ENCODE data around the gene IPO11.

IPO11 gene

GRCh38 chr5:62576570-62577170, 164.1 kb downstream of the IPO11 start:
- 93 to 95% methylated on average over 3 to 4 of the region's 4 CpGs for WGBS, 2 experiments
- no peaks in the 10 kb centered on the region for H3K9me3 ChIP-seq (ENCODE audit: control insufficient read depth, low read length)
- H3K4me1 ChIP-seq (ENCODE audit: control insufficient read depth, insufficient read depth, low read length) = no peaks in the 10 kb centered on the region
- no peak overlapping the region for H3K4me3 ChIP-seq (ENCODE audit: insufficient read depth, low read depth, low read length)
- H3K27me3 ChIP-seq (ENCODE audit: control insufficient read depth, insufficient read depth, low read length, poor library complexity, severe bottlenecking) = no peaks in the 10 kb centered on the region
- H3K36me3 ChIP-seq (ENCODE audit: control insufficient read depth, insufficient read depth, low read length) = no peaks in the 10 kb centered on the region
- H3K27ac ChIP-seq (ENCODE audit: insufficient read depth, low read depth, low read length, poor library complexity, severe bottlenecking) = no peak overlapping the region

DNA sequence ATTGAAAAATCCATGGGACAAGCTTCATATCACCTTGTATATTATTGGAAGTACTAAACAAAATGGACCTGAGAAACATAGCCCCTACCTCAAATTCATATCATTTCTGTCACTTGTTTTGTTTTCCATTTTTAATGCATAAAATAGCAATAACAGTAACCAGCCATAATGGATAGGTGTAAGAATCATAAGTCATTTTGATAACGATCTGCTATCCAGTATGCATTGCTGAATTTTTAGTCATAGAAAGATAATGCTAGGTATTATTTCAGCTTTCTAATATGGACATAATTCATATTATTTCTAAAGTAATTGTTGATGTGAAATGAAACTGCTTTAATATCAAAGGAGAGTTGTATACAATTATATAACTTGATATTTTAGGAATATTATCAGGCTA, 164.9 kb downstream of the IPO11 start:
- Histone ChIP-seq H3K27me3 (ENCODE audit: control insufficient read depth, insufficient read depth, low read length, poor library complexity, severe bottlenecking) (no peaks in the 10 kb centered on the region), H3K4me1 (ENCODE audit: control insufficient read depth, insufficient read depth, low read length) (no peaks in the 10 kb centered on the region), H3K36me3 (ENCODE audit: control insufficient read depth, insufficient read depth, low read length) (no peaks in the 10 kb centered on the region), H3K4me3 (ENCODE audit: insufficient read depth, low read depth, low read length) (no peak overlapping the region), H3K9me3 (ENCODE audit: control insufficient read depth, low read length) (no peaks in the 10 kb centered on the region), H3K27ac (ENCODE audit: insufficient read depth, low read depth, low read length, poor library complexity, severe bottlenecking) (no peak overlapping the region)
- WGBS, 2 experiments = 100% methylated on average over 1 of the region's 1 CpG; no CpG with 5 or more reads in 1 of the 2 experiments

GRCh38 chr5:62578540-62578939, 166.0 kb downstream of the IPO11 start, which contains the start of gene LRRC70:
Gene LRRC70, plus strand, starts transcription at chr5:62578819. Its CDS starts 620 bp downstream, at chr5:62579439.
- no peaks in the 10 kb centered on the region for H3K4me1 ChIP-seq (ENCODE audit: control insufficient read depth, insufficient read depth, low read length)
- H3K27me3 ChIP-seq (ENCODE audit: control insufficient read depth, insufficient read depth, low read length, poor library complexity, severe bottlenecking) = no peaks in the 10 kb centered on the region
- WGBS, 2 experiments = 55 to 80% methylated on average over 3 to 4 of the region's 4 CpGs
- H3K9me3 ChIP-seq (ENCODE audit: control insufficient read depth, low read length) = no peaks in the 10 kb centered on the region
- H3K27ac ChIP-seq (ENCODE audit: insufficient read depth, low read depth, low read length, poor library complexity, severe bottlenecking) = no peak within 1 kb of the TSS
- no peaks in the 10 kb centered on the region for H3K36me3 ChIP-seq (ENCODE audit: control insufficient read depth, insufficient read depth, low read length)
- no peak within 1 kb of the TSS for H3K4me3 ChIP-seq (ENCODE audit: insufficient read depth, low read depth, low read length)

- H3K36me3 ChIP-seq (ENCODE audit: control insufficient read depth, insufficient read depth, low read length) = no peaks in the 10 kb centered on the region
- H3K4me3 ChIP-seq (ENCODE audit: insufficient read depth, low read depth, low read length) = no peak overlapping the region
- H3K27ac ChIP-seq (ENCODE audit: insufficient read depth, low read depth, low read length, poor library complexity, severe bottlenecking) = no peak overlapping the region
- WGBS, 2 experiments = 94 to 100% methylated on average over 2 to 4 of the region's 5 CpGs
- no peaks in the 10 kb centered on the region for H3K9me3 ChIP-seq (ENCODE audit: control insufficient read depth, low read length)
- H3K4me1 ChIP-seq (ENCODE audit: control insufficient read depth, insufficient read depth, low read length) = no peaks in the 10 kb centered on the region
- no peaks in the 10 kb centered on the region for H3K27me3 ChIP-seq (ENCODE audit: control insufficient read depth, insufficient read depth, low read length, poor library complexity, severe bottlenecking)
Observed at GRCh38 chr5:62579761-62580160, 167.2 kb downstream of the IPO11 start.

- Histone ChIP-seq H3K9me3 (ENCODE audit: control insufficient read depth, low read length) (no peaks in the 10 kb centered on the region), H3K4me3 (ENCODE audit: insufficient read depth, low read depth, low read length) (no peak overlapping the region), H3K27ac (ENCODE audit: insufficient read depth, low read depth, low read length, poor library complexity, severe bottlenecking) (no peak overlapping the region), H3K4me1 (ENCODE audit: control insufficient read depth, insufficient read depth, low read length) (no peaks in the 10 kb centered on the region), H3K27me3 (ENCODE audit: control insufficient read depth, insufficient read depth, low read length, poor library complexity, severe bottlenecking) (no peaks in the 10 kb centered on the region), H3K36me3 (ENCODE audit: control insufficient read depth, insufficient read depth, low read length) (no peaks in the 10 kb centered on the region)
- 93 to 95% methylated on average over 7 to 8 of the region's 8 CpGs for WGBS, 2 experiments
Observed at GRCh38 chr5:62581836-62582597, 169.5 kb downstream of the IPO11 start.

DNA sequence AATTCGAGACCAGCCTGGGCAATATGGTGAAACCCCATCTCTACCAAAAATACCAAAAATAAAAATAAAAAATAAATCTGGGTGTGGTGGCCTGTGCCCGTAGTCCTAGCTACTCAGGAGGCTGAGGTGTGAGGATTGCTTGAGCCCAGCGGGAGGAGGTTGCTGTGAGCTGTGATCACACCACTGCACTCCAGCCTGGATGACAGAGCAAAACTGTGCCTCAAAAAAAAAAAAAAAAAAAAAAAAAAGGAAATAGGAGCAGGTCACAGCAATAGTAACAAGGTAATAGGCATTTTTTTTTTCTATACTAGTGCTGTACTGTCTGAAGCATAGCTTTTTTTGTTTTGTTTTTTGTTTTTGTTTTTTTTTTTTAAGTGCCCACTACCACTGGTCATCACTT, 171.8 kb downstream of the IPO11 start:
- Histone ChIP-seq H3K27me3 (ENCODE audit: control insufficient read depth, insufficient read depth, low read length, poor library complexity, severe bottlenecking) (no peaks in the 10 kb centered on the region), H3K36me3 (ENCODE audit: control insufficient read depth, insufficient read depth, low read length) (no peaks in the 10 kb centered on the region), H3K9me3 (ENCODE audit: control insufficient read depth, low read length) (no peaks in the 10 kb centered on the region), H3K4me1 (ENCODE audit: control insufficient read depth, insufficient read depth, low read length) (no peaks in the 10 kb centered on the region), H3K27ac (ENCODE audit: insufficient read depth, low read depth, low read length, poor library complexity, severe bottlenecking) (no peak overlapping the region), H3K4me3 (ENCODE audit: insufficient read depth, low read depth, low read length) (no peak overlapping the region)
- 92 to 98% methylated on average over 2 to 3 of the region's 3 CpGs for WGBS, 2 experiments

- 92 to 95% methylated on average over 2 of the region's 2 CpGs for WGBS, 2 experiments
- Histone ChIP-seq H3K36me3 (ENCODE audit: control insufficient read depth, insufficient read depth, low read length) (no peaks in the 10 kb centered on the region), H3K27ac (ENCODE audit: insufficient read depth, low read depth, low read length, poor library complexity, severe bottlenecking) (no peak overlapping the region), H3K27me3 (ENCODE audit: control insufficient read depth, insufficient read depth, low read length, poor library complexity, severe bottlenecking) (no peaks in the 10 kb centered on the region), H3K9me3 (ENCODE audit: control insufficient read depth, low read length) (no peaks in the 10 kb centered on the region), H3K4me1 (ENCODE audit: control insufficient read depth, insufficient read depth, low read length) (no peaks in the 10 kb centered on the region), H3K4me3 (ENCODE audit: insufficient read depth, low read depth, low read length) (no peak overlapping the region)
Observed at GRCh38 chr5:62585306-62585705, 172.7 kb downstream of the IPO11 start.

GRCh38 chr5:62585751-62586150, 173.2 kb downstream of the IPO11 start:
- no peak overlapping the region for H3K4me3 ChIP-seq (ENCODE audit: insufficient read depth, low read depth, low read length)
- no peaks in the 10 kb centered on the region for H3K4me1 ChIP-seq (ENCODE audit: control insufficient read depth, insufficient read depth, low read length)
- no peaks in the 10 kb centered on the region for H3K36me3 ChIP-seq (ENCODE audit: control insufficient read depth, insufficient read depth, low read length)
- H3K27me3 ChIP-seq (ENCODE audit: control insufficient read depth, insufficient read depth, low read length, poor library complexity, severe bottlenecking) = no peaks in the 10 kb centered on the region
- no peak overlapping the region for H3K27ac ChIP-seq (ENCODE audit: insufficient read depth, low read depth, low read length, poor library complexity, severe bottlenecking)
- H3K9me3 ChIP-seq (ENCODE audit: control insufficient read depth, low read length) = no peaks in the 10 kb centered on the region

GRCh38 chr5:62587737-62588136, 175.2 kb downstream of the IPO11 start:
- Histone ChIP-seq H3K36me3 (ENCODE audit: control insufficient read depth, insufficient read depth, low read length) (peaks cover 3% of the 10 kb centered on the region), H3K4me3 (ENCODE audit: insufficient read depth, low read depth, low read length) (no peak overlapping the region), H3K27ac (ENCODE audit: insufficient read depth, low read depth, low read length, poor library complexity, severe bottlenecking) (no peak overlapping the region), H3K27me3 (ENCODE audit: control insufficient read depth, insufficient read depth, low read length, poor library complexity, severe bottlenecking) (no peaks in the 10 kb centered on the region), H3K9me3 (ENCODE audit: control insufficient read depth, low read length) (no peaks in the 10 kb centered on the region), H3K4me1 (ENCODE audit: control insufficient read depth, insufficient read depth, low read length) (no peaks in the 10 kb centered on the region)
- WGBS, 2 experiments = 92 to 94% methylated on average over 3 of the region's 3 CpGs

GRCh38 chr5:62588668-62589067, 176.1 kb downstream of the IPO11 start:
- H3K9me3 ChIP-seq (ENCODE audit: control insufficient read depth, low read length) = no peaks in the 10 kb centered on the region
- H3K27me3 ChIP-seq (ENCODE audit: control insufficient read depth, insufficient read depth, low read length, poor library complexity, severe bottlenecking) = no peaks in the 10 kb centered on the region
- no peak overlapping the region for H3K4me3 ChIP-seq (ENCODE audit: insufficient read depth, low read depth, low read length)
- 96 to 97% methylated on average over 4 of the region's 4 CpGs for WGBS, 2 experiments
- H3K36me3 ChIP-seq (ENCODE audit: control insufficient read depth, insufficient read depth, low read length) = peaks cover 3% of the 10 kb centered on the region
- no peaks in the 10 kb centered on the region for H3K4me1 ChIP-seq (ENCODE audit: control insufficient read depth, insufficient read depth, low read length)
- no peak overlapping the region for H3K27ac ChIP-seq (ENCODE audit: insufficient read depth, low read depth, low read length, poor library complexity, severe bottlenecking)
